KMS-11 (cell line): ENCODE data around the gene CACNA2D3.

Experiments used
- H2AFZ ChIP-seq: fragments of 200-600 bp; sonication (generic); 2 replicates; pipeline ENCODE4 v1.6.1; 2016; ENCODE audit warnings: antibody characterized with exemption, mixed run types, low read depth
- H3K27ac ChIP-seq: fragments of 200-600 bp; sonication (generic); 2 replicates; pipeline ENCODE4 v1.6.1; 2016; ENCODE audit warnings: mild to moderate bottlenecking, mixed run types
- H3K27me3 ChIP-seq: fragments of 200-600 bp; sonication (generic); 2 replicates; pipeline ENCODE4 v1.6.1; 2017; ENCODE audit warnings: mild to moderate bottlenecking, low read depth, mixed run types, moderate library complexity; ENCODE audit not compliant: insufficient read depth
- H3K36me3 ChIP-seq: fragments of 200-600 bp; sonication (generic); 2 replicates; pipeline ENCODE4 v1.6.1; 2017; ENCODE audit warnings: mild to moderate bottlenecking, mixed run types; ENCODE audit not compliant: insufficient read depth
- H3K4me1 ChIP-seq: fragments of 200-600 bp; sonication (generic); 2 replicates; pipeline ENCODE4 v1.6.1; 2016; ENCODE audit warnings: mild to moderate bottlenecking, low read depth, mixed run types; ENCODE audit not compliant: poor library complexity, severe bottlenecking
- H3K4me2 ChIP-seq: fragments of 200-600 bp; sonication (generic); 2 replicates; pipeline ENCODE4 v1.7.0; 2016; ENCODE audit warnings: mild to moderate bottlenecking, mixed run types
- H3K4me3 ChIP-seq: fragments of 200-600 bp; sonication (generic); IDR thresholded peaks from 2 replicates; pipeline ENCODE4 v1.6.1; 2017; ENCODE audit warnings: low read depth, low read length, mixed read lengths; ENCODE audit not compliant: insufficient read depth
- H3K79me2 ChIP-seq: fragments of 200-600 bp; sonication (generic); 2 replicates; pipeline ENCODE4 v1.6.1; 2016; ENCODE audit warnings: low read depth, mixed run types; ENCODE audit not compliant: insufficient read depth
- H3K9ac ChIP-seq: fragments of 200-600 bp; sonication (generic); 2 replicates; pipeline ENCODE4 v1.6.1; 2016; ENCODE audit warnings: mild to moderate bottlenecking, mixed run types
- H4K20me1 ChIP-seq: fragments of 200-600 bp; sonication (generic); 2 replicates; pipeline ENCODE4 v1.6.1; 2016; ENCODE audit warnings: mild to moderate bottlenecking, mixed run types; ENCODE audit not compliant: insufficient read depth
- CTCF ChIP-seq: fragments of 200-600 bp; sonication (generic); conservative IDR thresholded peaks from 2 replicates; pipeline ENCODE4 v1.6.1; 2017; ENCODE audit warnings: low read depth, mild to moderate bottlenecking, antibody characterized with exemption, low read length, moderate library complexity, mixed read lengths

The CACNA2D3 gene

GRCh38 chr3:54905261-54905888 is 783.0 kb downstream of the CACNA2D3 start:
- Histone ChIP-seq H2AFZ (no peak overlapping the region), H3K4me2 (no peak overlapping the region), H3K79me2 (no peaks in the 10 kb centered on the region), H4K20me1 (no peaks in the 10 kb centered on the region), H3K4me3 (no peak overlapping the region), H3K27ac (no peak overlapping the region), H3K27me3 (no peaks in the 10 kb centered on the region), H3K4me1 (no peaks in the 10 kb centered on the region), H3K9ac (no peak overlapping the region), H3K36me3 (no peaks in the 10 kb centered on the region)
- no peak for TF ChIP-seq CTCF

GRCh38 chr3:54905920-54906319 is 783.6 kb downstream of the CACNA2D3 start:
- H3K79me2 ChIP-seq: no peaks in the 10 kb centered on the region
- H3K9ac ChIP-seq: no peak overlapping the region
- H4K20me1 ChIP-seq: no peaks in the 10 kb centered on the region
- no peaks in the 10 kb centered on the region for H3K4me1 ChIP-seq
- H3K36me3 ChIP-seq: no peaks in the 10 kb centered on the region
- no peak overlapping the region for H2AFZ ChIP-seq
- no peak for TF ChIP-seq CTCF
- no peak overlapping the region for H3K4me3 ChIP-seq
- no peak overlapping the region for H3K27ac ChIP-seq
- H3K27me3 ChIP-seq: no peaks in the 10 kb centered on the region
- H3K4me2 ChIP-seq: no peak overlapping the region

- H3K27me3 ChIP-seq: no peaks in the 10 kb centered on the region
- no peaks in the 10 kb centered on the region for H4K20me1 ChIP-seq
- H3K4me2 ChIP-seq: no peak overlapping the region
- no peaks in the 10 kb centered on the region for H3K79me2 ChIP-seq
- no peak overlapping the region for H3K9ac ChIP-seq
- H3K4me3 ChIP-seq: no peak overlapping the region
- TF ChIP-seq CTCF: no peak
- H2AFZ ChIP-seq: no peak overlapping the region
- no peaks in the 10 kb centered on the region for H3K36me3 ChIP-seq
- H3K4me1 ChIP-seq: no peaks in the 10 kb centered on the region
- no peak overlapping the region for H3K27ac ChIP-seq
These were observed 784.4 kb downstream of the CACNA2D3 start for GRCh38 chr3:54906763-54907162.

- H3K9ac ChIP-seq: no peak overlapping the region
- no peaks in the 10 kb centered on the region for H4K20me1 ChIP-seq
- H3K4me2 ChIP-seq: no peak overlapping the region
- H3K36me3 ChIP-seq: no peaks in the 10 kb centered on the region
- no peak for TF ChIP-seq CTCF
- no peaks in the 10 kb centered on the region for H3K4me1 ChIP-seq
- no peak overlapping the region for H3K4me3 ChIP-seq
- H3K79me2 ChIP-seq: no peaks in the 10 kb centered on the region
- no peak overlapping the region for H3K27ac ChIP-seq
- H3K27me3 ChIP-seq: no peaks in the 10 kb centered on the region
- no peak overlapping the region for H2AFZ ChIP-seq
These were observed 786.8 kb downstream of the CACNA2D3 start for GRCh38 chr3:54909191-54909590.
